Memory B cell (primary cell): Measurements from ENCODE around the gene MSANTD2.

ENCODE experiments used
- ATAC-seq: fragments of 150-1000 bp; cut with Tn5 transposase; 2 replicates; pipeline ENCODE4 v1.10.0; 2021; ENCODE audit warnings: low read depth, mild to moderate bottlenecking, moderate library complexity
- DNase-seq, 2 donors: peaks; one replicate each; pipeline ENCODE4 v3.0.0; 2022; ENCODE audit warnings: low spot score in 2 of 2
- H3K27ac Mint-ChIP-seq: one replicate; pipeline ENCODE4 v1.8.0; 2022; ENCODE audit warnings: mild to moderate bottlenecking, moderate library complexity, mixed read lengths
- H3K27me3 Mint-ChIP-seq: one replicate; pipeline ENCODE4 v1.8.0; 2022; ENCODE audit warnings: mixed read lengths
- H3K36me3 Mint-ChIP-seq: one replicate; pipeline ENCODE4 v1.8.0; 2022; ENCODE audit warnings: mild to moderate bottlenecking, mixed read lengths
- H3K4me1 Mint-ChIP-seq: one replicate; pipeline ENCODE4 v1.8.0; 2022; ENCODE audit warnings: mixed read lengths
- H3K4me3 Mint-ChIP-seq: one replicate; pipeline ENCODE4 v1.8.0; 2022; ENCODE audit warnings: mild to moderate bottlenecking, moderate library complexity, mixed read lengths
- H3K9me3 Mint-ChIP-seq: one replicate; pipeline ENCODE4 v1.8.0; 2022; ENCODE audit warnings: mixed read lengths

Gene MSANTD2

DNA sequence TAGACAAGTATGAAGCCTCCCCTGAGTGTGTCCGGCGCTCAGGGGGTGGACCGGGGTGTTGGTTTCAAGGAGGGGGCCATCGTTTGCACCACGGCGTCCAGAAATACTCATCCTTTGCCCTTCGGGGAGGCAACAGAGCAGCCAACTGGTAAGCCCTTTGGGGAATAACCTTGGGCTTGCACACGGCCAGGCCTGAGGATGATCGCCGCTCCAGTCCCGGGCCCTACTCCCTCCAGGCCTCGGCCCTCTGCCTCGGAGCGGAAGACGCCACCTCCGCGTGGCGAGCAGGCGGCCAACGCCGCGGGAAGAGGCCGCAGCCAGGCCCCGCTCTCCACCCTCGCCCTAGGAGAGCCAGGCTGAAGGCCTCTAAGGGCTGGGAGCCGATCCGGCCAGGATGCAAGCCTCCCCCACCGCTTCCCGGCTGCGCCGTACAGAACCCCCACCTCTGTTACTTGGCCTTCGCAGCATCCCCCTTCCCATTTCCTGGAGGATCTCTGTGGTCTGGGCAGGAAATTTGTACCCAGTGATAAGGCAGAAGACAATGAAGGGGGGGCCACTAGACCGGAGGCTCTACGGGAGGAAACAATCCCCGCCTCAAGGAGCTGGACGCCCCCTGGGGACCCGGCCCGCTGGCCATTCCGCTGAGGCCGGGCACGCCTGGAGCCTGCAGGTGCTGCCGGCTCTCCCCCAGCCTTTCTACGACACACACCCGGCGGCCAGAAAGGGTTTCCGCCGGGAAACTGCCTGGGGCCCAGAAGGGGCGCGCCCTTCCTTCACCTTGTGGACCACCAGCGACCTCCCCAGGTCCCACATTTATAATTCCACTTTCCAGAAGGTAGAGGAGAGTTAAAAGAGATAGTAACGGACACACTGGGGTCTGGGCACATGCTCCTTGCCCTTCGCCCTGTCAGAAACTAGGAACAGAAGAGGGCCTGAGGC lies 40.7 kb downstream of the MSANTD2 start:
- peak overlapping the region; percentile 68 for H3K4me3 Mint-ChIP-seq
- no peaks in the 10 kb centered on the region for H3K36me3 Mint-ChIP-seq
- peaks cover 37% of the 10 kb centered on the region for H3K4me1 Mint-ChIP-seq
- H3K9me3 Mint-ChIP-seq: no peaks in the 10 kb centered on the region
- no peak overlapping the region for H3K27ac Mint-ChIP-seq
- DNase-seq (no peak), ATAC-seq (no peak)
- H3K27me3 Mint-ChIP-seq: peaks cover 20% of the 10 kb centered on the region

DNA sequence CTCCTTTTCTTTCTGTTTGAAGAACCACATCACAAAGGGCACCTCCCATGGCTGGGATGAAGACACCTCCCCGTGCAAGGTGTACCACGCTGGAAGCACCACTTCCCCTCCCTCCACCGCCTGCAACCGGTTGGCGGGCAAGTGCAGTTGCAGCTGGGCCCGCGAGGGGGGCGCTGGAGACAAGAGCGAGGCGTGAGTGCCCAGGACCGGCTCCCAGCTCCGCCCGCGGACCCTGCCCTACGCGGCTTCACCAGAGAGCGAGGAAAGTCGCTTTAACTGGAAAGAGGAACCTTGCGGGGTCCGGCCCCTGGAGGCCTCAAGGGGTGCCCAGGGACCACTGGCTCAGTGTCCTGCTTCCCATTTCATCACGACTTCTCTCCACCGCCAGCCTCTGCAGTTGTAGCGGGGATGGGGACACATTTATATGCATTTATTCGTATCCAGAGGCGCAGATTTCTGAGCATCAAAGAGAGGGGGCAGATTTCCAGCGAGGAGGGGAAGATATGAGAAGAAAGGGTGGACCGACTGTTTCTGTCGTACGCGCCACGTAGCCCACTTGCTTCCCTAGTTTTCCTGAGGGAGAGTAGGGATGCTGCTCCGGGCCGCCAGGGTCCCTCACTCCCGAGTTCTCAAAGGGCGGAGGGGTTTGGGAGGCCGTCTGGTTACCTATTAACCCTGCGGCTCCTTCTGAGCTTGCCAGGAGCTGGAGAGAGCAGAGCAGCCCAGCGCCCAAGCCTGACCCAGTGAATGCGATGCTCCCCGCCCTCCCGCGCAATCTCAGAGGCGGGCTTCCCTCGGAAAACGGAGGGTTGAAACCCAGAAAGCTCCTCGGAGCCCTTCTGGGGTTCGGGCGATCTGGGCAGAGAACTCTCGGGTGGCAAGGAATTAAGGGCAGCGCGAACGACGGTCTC lies 41.6 kb downstream of the MSANTD2 start:
- Mint-ChIP-seq H3K4me3 (peak overlapping the region; percentile 72), H3K4me1 (peaks cover 35% of the 10 kb centered on the region), H3K9me3 (no peaks in the 10 kb centered on the region), H3K27ac (peak overlapping the region; percentile 32), H3K36me3 (no peaks in the 10 kb centered on the region), H3K27me3 (peaks cover 20% of the 10 kb centered on the region)
- ATAC-seq: peak; percentile 72
- DNase-seq: peak; percentile 72 to 78

GRCh38 chr11:124757320-124757719 lies 42.9 kb downstream of the MSANTD2 start:
- no peak for ATAC-seq
- Mint-ChIP-seq H3K36me3 (no peaks in the 10 kb centered on the region), H3K27me3 (peaks cover 20% of the 10 kb centered on the region), H3K4me3 (no peak overlapping the region), H3K9me3 (no peaks in the 10 kb centered on the region), H3K4me1 (peaks cover 31% of the 10 kb centered on the region), H3K27ac (no peak overlapping the region)
- no peak for DNase-seq

DNA sequence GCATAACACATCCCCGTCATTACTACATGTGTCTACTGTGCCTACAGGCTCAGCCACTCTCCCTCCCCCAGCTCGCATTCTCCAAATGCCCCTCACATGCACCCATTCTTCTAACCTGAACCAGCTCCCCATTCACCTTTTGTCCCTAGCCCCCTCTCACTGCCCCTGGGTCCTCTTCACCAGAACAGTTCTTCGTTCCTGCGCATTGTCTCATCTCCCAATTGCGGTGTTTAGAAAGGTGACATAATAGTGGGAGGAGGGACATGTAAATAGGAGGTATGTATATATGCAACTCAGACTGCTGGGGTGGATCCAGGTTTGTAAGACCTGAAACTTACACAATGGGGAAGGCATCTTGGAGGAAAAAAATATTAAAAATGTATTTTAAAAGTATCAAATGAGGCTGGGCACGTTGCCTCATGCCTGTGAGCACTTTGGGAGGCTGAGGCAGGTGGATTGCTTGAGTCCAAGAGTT lies 43.4 kb downstream of the MSANTD2 start:
- Mint-ChIP-seq H3K36me3 (no peaks in the 10 kb centered on the region), H3K27me3 (peaks cover 20% of the 10 kb centered on the region), H3K4me3 (no peak overlapping the region), H3K27ac (no peak overlapping the region), H3K9me3 (no peaks in the 10 kb centered on the region), H3K4me1 (peaks cover 29% of the 10 kb centered on the region)
- ATAC-seq (no peak), DNase-seq (no peak)

GRCh38 chr11:124756033-124756752 lies 44.0 kb downstream of the MSANTD2 start:
- H3K27ac Mint-ChIP-seq: no peak overlapping the region
- ATAC-seq: no peak
- no peak overlapping the region for H3K4me3 Mint-ChIP-seq
- H3K27me3 Mint-ChIP-seq: peaks cover 20% of the 10 kb centered on the region
- no peaks in the 10 kb centered on the region for H3K36me3 Mint-ChIP-seq
- H3K4me1 Mint-ChIP-seq: peaks cover 23% of the 10 kb centered on the region
- H3K9me3 Mint-ChIP-seq: no peaks in the 10 kb centered on the region
- no peak for DNase-seq

DNA sequence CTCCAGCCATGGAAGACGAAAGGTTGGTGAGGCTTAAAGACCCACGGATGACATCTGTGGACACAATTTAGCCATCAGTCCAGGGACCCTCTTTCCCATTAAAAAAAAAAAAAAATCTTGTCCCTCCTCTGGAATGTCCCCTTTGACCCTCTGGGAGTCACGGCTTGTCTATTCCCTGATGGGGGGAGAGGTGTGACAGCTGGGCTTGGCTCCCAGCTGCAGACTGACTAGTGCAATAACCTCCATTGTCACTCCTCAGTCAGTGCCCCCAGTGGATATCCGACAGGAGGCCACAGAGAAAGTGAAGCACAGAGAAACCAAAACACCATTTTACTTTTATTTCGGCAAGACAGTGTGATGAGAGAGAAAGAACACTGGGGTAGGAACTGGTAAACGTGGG lies 45.5 kb downstream of the MSANTD2 start:
- no peak for DNase-seq
- H3K27me3 Mint-ChIP-seq: peaks cover 16% of the 10 kb centered on the region
- no peak for ATAC-seq
- no peaks in the 10 kb centered on the region for H3K36me3 Mint-ChIP-seq
- H3K9me3 Mint-ChIP-seq: no peaks in the 10 kb centered on the region
- H3K4me1 Mint-ChIP-seq: peaks cover 20% of the 10 kb centered on the region
- no peak overlapping the region for H3K27ac Mint-ChIP-seq
- no peak overlapping the region for H3K4me3 Mint-ChIP-seq

DNA sequence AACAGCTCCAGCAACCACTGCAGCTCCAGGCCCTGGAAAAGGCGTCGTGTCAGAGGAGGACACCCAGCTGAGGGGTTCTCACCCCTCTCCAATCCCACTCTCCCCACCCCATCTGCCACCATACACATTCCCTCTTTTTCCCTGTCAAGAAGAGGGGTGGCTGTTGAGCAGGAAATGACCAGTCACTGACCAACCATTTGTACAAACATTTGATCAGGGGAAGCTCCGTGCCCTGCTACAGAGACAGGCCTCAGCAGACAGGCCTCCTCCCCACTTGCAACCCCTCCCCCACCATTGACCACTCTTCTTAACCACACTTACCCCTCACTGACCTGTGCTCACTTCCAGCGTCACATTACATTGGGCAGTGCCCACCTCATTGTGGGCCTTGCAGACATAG lies 45.9 kb downstream of the MSANTD2 start:
- Mint-ChIP-seq H3K9me3 (no peaks in the 10 kb centered on the region), H3K27ac (no peak overlapping the region), H3K4me1 (peaks cover 21% of the 10 kb centered on the region), H3K27me3 (peaks cover 16% of the 10 kb centered on the region), H3K4me3 (no peak overlapping the region), H3K36me3 (no peaks in the 10 kb centered on the region)
- DNase-seq (no peak), ATAC-seq (no peak)

GRCh38 chr11:124753624-124754023 lies 46.6 kb downstream of the MSANTD2 start:
- ATAC-seq (no peak), DNase-seq (no peak)
- Mint-ChIP-seq H3K27me3 (peaks cover 15% of the 10 kb centered on the region), H3K9me3 (no peaks in the 10 kb centered on the region), H3K4me3 (no peak overlapping the region), H3K36me3 (no peaks in the 10 kb centered on the region), H3K27ac (no peak overlapping the region), H3K4me1 (peaks cover 20% of the 10 kb centered on the region)

GRCh38 chr11:124753205-124753604 lies 47.0 kb downstream of the MSANTD2 start:
- no peak overlapping the region for H3K27ac Mint-ChIP-seq
- H3K27me3 Mint-ChIP-seq: peaks cover 12% of the 10 kb centered on the region
- H3K9me3 Mint-ChIP-seq: no peaks in the 10 kb centered on the region
- no peaks in the 10 kb centered on the region for H3K36me3 Mint-ChIP-seq
- peaks cover 20% of the 10 kb centered on the region for H3K4me1 Mint-ChIP-seq
- DNase-seq: no peak
- no peak overlapping the region for H3K4me3 Mint-ChIP-seq
- ATAC-seq: no peak

GRCh38 chr11:124752471-124753102 lies 47.6 kb downstream of the MSANTD2 start:
- Mint-ChIP-seq H3K4me1 (peaks cover 19% of the 10 kb centered on the region), H3K27me3 (peaks cover 11% of the 10 kb centered on the region), H3K27ac (no peak overlapping the region), H3K36me3 (no peaks in the 10 kb centered on the region), H3K9me3 (no peaks in the 10 kb centered on the region), H3K4me3 (no peak overlapping the region)
- DNase-seq: no peak
- ATAC-seq: no peak

GRCh38 chr11:124751741-124752470 lies 48.3 kb downstream of the MSANTD2 start, which contains the start of gene VSIG2:
Gene VSIG2 (minus strand): TSS chr11:124752255. CDS start chr11:124752137, 118 bp downstream.
- no peak for DNase-seq
- Mint-ChIP-seq H3K36me3 (no peaks in the 10 kb centered on the region), H3K27ac (no peak within 1 kb of the TSS), H3K4me1 (peaks cover 19% of the 10 kb centered on the region), H3K27me3 (peaks cover 9% of the 10 kb centered on the region), H3K4me3 (no peak within 1 kb of the TSS), H3K9me3 (no peaks in the 10 kb centered on the region)
- ATAC-seq: no peak

DNA sequence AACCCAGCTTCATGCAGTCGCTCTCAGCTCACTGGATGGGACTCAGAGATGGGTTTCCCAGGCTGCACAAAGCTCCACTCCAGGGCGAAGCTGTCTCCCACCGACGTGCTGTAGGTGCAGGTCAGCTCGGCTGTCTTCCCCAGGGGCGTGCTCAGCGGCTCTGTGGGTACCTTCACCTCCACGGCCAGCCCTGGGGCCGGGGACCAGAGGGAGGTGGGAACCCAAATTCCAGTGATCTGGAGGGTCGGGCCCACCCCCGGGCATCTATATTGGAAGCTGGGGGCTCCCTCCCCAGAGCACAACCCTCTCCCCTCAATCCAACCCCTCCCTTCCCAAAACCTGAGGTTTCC lies 48.8 kb downstream of the MSANTD2 start:
- H3K27me3 Mint-ChIP-seq: peaks cover 6% of the 10 kb centered on the region
- H3K36me3 Mint-ChIP-seq: no peaks in the 10 kb centered on the region
- H3K27ac Mint-ChIP-seq: no peak overlapping the region
- no peak for ATAC-seq
- DNase-seq: no peak
- H3K4me1 Mint-ChIP-seq: peaks cover 21% of the 10 kb centered on the region
- H3K4me3 Mint-ChIP-seq: no peak overlapping the region
- H3K9me3 Mint-ChIP-seq: no peaks in the 10 kb centered on the region

GRCh38 chr11:124749912-124750311 lies 50.3 kb downstream of the MSANTD2 start:
- DNase-seq: no peak
- Mint-ChIP-seq H3K27ac (no peak overlapping the region), H3K9me3 (no peaks in the 10 kb centered on the region), H3K36me3 (no peaks in the 10 kb centered on the region), H3K4me1 (peaks cover 21% of the 10 kb centered on the region), H3K4me3 (no peak overlapping the region), H3K27me3 (no peaks in the 10 kb centered on the region)
- no peak for ATAC-seq
